Stimulated activated CD4-positive, alpha-beta T cell treated with anti-CD3 and anti-CD28 coated beads, TNF-alpha, amount 100 ng/mL, for 4 hours (primary cell): ENCODE data around the gene EMILIN3.

ENCODE experiments used
- DNase-seq, 3 experiments: peaks; one replicate each; pipeline ENCODE4 v3.0.0-alpha.2; 2020; ENCODE audit warnings: low read depth in 3 of 3

Gene EMILIN3

DNA sequence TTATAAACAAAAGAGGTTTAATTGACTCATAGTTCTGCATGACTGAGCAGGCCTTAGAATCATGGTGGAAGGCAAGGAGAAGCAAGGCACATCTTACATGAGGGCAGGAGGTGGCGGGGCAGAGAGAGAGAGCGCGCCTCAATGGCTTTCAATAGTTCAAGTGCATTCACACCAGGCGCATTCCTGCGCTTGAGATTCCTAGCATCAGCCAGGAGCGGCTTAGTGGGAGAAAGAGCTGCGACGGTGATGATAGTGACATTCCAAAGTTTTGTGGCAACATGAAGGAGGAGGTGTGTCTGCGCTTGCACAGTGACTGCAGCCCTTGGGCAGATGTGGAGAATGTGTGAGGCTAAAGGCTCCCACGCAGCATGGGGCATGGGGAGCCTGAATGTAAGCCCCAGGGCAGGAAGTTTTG lies 25.0 kb upstream of the EMILIN3 start:
- no peak for DNase-seq

DNA sequence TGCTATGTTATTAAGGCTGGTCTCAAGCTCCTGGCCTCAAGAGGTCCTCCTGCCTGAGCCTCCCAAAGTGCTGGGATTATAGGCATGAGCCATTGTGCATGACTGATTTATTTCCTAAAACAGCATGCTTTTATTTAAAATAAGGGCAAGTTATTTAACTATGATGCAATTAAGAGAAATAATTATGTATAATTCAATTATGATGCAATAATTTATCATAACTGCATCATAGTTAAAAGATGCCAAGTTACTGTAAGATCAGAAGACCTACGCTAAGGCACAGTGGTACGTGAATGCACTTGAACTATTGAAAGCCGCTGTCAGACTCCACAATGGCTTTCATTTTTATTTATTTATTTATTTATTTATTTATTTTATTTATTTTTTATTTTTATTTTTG lies 24.3 kb upstream of the EMILIN3 start:
- DNase-seq, result no peak

DNA sequence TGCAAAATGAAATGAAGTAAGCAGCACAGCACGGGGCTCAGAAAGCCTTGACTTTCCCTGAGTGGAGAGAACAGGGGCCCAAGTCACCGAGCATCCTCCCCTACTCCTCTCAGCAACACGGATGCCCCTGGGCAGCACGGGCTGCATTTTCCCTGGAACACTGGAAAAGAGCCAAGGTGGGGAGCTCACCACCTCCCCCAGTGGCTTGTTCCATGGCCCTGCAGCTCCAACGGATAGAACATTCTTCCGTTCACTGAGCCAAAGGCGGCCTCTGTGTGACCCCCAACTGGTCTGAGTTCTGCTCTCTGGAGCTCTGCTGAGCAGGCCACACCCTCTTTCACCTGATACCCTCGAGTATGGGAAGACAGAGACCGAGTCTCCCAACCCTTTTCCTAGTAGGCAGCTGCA lies 20.8 kb upstream of the EMILIN3 start:
- DNase-seq, result no peak

DNA sequence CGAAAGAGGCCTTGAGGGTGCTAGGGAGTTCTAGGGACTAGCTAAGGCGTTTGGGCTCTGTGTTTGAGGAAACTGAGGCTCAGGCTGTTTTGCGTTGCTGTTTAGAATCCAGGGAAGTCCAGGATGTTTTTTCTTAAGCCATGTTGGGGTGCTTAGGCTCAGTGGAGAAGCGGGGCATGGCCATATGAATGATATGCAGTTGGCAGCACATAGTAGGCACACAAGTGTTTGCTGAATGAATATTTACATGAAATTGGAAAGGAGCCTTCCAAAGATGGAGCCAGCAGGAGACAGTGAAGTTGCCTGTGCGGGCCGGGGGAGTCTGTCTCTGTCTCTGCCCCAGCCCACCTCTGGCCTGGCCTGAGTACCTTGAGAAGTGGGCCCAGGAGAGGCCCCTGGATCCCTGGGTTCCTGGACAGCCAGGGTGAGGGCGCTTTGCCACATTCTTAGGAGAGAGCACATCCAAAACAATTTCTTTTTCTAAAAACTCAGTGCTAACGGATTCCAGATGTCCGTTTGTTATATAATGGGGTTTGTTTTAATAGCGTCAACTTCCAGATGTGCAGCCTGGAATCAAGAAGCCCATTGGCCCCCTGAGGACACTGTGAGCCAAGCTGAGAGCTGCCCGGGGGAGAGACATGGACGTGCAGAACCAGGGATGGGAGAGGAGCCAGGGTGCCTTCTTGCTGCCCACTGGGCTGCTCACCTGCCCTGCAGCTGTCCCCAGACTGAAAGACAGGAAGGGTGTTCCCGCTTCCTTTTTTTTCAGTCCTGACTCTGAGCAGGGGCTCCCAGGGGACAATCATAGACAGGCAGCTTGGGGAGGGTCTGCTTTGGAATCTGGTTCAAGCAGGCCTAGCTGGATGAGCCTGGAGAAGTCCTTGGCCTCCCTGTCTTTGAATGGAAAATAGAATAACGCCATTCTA lies 20.1 kb upstream of the EMILIN3 start:
- no peak for DNase-seq

DNA sequence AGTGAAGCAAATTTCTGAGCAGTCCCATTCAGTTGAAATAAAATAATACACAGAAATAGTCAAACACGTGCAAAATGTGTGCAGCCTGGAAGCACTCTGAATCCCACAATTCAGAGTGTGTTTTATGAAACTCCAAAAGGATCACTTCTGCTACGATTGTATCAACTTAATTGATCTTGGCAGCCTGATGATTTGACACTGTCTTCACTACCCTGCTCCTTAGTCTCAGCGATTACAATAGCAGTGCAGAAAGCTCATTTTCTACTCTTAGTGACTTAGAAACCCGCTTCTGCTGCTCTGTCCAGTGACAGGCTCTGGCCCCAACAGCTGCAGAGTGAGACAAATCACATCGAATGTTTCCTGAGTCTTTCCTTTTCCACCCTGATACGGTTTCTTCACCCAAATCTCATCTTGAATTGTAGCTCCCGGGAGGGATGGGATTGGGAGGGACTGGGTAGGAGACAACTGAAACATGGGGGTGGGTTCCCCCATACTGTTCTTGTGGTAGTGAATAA lies 16.2 kb upstream of the EMILIN3 start:
- DNase-seq, result no peak

DNA sequence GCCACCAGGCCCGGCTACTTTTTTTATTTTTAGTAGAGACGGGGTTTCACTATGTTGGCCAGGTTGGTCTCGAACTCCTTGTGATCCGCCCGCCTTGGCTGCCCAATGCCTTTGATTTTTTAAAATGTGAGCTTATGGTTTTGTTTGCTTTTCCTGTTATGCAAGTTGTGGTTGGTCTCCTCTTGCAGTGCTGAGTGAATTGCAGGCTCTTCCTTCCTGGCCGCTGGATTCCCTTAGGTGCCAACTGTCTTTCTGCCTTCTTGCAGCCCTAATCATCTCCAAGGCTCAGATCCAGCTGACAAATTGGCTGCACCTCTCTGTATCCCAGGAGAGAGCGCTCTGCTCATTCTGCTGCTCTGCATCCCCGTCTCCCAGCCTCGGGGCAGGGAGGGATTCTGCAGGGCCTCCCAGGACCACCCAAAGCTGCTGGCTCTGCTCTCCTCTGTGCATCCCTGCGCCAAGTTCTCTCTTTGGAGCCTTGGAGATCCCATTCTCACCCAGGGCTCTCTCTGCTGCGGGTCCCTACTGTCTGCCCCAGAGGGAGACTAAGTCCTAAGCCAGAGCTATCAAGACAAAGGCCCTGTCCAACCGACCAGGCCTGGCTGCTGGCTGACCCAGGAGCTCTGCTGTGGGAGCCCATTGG lies 14.1 kb upstream of the EMILIN3 start:
- DNase-seq, result no peak

DNA sequence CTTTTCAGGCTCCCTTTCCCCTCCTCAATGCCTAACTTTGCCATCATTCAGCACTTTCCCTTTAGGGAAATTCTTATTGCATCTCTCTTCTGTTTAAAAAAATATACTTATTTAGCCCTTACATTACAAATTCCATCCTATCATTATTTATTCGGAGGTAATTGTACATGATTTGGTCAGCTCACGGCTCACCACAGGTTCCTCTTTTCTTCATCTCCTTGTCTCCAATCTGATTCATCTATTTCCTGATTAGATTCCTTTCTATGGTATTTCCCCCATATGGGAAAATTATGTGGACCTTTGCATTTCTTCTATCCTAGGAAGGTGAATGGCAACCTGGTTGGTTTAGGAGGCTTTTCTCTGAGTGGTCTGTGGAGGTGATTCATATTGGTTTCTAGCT lies 12.9 kb upstream of the EMILIN3 start:
- DNase-seq, result no peak

DNA sequence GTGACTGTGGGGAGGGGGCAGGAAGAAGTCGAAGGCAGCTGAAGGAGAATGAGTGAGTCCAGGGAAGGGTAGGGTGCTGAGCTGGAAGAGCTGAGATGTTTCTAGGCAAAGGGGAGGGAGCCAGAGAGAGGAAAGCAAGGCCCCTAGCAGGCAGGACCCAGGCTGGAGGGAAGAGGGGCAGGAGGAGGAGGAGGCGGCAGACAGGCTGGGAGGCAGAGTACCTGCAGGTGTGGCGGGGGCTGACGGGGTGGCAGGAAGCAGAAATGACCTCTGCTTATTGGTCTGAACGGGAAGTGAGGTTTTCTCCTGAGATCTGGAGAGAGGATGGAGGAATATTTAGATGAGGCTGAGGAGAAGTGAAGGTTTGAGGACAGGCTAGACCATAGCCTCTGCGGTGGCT lies 10.7 kb upstream of the EMILIN3 start:
- no peak for DNase-seq

DNA sequence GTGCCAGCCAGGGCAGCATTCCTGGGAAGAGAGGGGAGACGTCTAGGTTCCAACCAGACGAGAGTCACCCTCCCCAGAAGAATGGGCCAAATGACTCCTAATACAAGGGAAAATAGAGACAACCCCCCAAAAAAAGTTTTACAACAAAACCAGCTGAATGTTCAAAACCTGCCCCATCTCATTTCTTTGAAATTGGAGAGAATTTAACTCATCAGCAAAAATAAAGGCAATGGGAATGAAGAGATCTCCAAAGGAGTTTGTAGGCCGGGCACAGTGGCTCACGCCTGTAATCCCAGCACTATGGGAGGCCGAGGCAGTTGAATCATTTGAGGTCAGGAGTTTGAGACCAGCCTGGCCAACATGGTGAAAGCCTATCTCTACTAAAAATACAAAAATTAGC lies 9.7 kb upstream of the EMILIN3 start:
- DNase-seq, result no peak

DNA sequence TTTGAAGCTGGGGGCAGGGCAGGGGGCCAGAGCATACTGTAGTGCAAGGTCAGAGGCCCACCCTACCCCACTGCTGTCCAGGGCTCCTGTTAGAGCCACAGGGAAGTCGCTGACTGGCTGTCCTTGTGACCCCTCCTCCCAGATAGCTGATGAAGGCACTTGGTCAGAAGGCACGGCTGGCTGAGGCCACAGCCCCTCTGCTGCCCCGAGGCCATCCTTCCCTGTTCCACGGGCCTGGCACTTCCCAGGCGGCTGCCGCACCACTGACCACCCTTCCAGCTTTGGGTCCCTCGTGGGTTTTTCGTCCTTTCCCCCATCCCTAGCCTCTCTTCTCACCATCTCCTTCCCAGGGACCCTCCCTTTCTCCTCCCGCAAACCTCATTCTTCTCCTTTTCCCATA lies 9.2 kb upstream of the EMILIN3 start:
- DNase-seq, result no peak

DNA sequence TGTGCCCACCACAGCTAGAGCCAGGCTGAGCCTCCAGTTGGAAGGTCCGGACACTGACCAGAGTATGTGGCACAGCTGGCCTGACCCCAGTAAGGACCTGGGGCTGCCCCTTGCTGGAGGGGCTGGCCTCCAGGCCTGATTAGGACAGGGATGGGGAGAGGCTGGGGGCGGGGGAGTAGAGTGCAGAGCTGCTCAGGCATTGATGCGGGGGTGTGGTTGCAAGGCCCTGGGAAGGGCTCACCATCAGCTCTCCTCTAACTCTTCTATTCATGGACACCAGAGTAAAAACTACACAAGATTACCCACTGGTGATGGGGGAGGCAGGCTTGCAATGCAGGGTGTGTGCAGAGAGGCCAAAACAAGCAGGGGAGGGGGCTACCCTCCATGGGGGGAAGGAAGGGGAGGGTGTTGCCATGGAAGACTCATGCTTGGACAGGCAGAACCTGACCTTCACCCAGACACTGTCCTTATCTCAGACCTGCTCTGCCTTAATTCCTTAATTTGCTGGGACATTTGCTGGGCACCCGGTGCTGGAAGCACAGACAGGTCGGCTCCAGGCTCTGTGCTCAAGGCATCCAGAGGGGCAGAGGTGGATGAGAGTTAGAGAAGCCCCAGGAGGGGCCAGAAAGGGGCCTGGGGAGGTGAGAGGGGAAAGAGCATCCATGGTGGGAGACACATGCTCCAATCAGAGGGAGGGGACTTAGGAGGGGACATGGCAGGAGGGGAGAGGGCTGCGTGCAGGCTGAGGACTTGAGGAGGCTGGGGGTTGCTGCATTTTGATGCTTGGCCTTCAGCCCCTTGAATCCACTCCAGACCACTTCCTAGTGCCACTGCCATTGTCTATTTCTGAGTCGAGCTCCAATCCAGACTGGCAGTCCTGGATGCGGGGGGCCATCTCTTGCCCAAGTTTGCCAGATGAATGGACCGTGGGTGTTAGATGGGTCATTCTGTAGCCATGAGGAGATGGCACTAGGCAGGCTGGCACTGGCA lies 7.6 kb upstream of the EMILIN3 start:
- no peak for DNase-seq

DNA sequence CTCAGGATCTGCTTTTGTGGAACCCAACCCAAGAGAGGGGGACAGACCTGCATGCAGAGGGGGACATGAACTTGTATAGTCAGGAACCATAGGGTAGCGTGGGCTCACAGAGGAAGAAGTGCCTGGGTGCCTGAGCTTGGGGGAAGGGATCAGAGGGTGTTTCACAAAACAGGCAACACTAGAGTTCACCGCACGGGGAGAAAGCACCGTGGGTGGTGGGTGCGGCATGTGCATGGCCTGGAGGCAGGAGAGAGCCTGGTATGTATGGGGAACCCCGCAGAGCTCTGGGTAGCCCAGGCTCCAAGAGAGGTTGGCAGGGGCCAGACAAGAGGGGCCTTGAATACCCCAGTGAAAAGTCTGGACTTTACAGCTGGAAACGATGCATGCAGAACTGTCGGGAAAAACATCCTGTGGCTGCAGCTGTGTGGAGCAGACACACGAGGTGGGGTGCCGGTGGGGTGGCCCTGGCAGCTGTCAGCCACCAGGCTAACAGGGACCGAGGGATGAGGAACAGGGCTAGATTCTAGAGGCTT lies 6.7 kb upstream of the EMILIN3 start:
- no peak for DNase-seq

DNA sequence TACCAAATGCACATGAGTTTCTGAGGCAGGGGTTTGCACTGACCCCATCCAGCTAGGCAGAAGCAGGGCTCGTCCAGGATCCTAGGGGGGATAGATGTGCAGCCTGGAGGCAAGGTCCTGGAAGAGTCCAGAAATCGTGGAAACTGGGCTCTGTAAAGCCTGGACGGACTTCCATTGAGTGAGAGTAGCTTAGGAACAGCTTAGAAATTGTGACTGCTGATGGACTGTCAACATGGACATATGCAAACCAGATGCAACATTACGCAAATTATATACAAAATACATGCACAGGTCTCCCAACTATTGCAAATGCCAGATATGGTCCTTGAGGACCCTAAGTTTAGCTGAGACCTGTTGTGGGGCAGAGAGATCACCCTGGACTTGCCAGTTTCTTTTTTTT lies 4.8 kb upstream of the EMILIN3 start:
- DNase-seq, result no peak

DNA sequence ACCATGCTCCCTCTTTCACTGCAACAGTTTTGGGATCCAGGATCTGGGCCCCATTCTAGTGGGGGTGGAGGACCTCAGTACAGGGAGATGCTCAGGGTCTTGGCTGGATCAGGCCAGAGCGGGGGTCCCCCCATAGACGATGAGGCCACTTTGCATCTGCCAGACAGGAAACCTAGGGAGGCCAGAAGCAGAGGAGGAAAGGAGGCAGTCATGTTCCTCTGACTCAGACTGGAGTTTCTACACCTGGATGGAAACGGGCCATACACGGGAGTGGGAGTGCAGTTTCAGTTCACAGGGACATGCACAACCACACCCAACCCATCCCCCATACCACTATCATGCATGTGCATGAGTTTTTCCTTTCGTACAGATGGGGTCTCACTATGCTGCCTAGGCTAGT lies 3.6 kb upstream of the EMILIN3 start:
- DNase-seq, result no peak

DNA sequence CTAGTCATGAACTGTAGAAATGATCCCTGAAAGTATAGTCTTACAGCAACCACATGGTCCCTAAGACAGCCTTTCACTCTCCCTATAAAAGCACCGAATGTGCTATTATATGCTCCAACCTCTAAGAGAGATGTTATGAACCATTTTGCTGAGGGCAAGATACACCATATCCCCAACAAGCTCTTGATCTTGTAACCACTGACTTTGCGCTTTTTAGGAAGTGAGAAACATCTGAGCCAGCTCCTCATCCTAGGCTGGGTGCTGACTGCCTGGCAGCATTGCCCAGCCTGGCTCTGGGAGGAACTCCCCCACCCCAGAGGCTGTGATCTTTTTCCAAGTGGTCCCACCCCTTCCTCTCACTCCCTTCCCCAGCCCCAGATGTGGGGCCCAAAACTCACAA lies 3.1 kb upstream of the EMILIN3 start:
- DNase-seq, result no peak

DNA sequence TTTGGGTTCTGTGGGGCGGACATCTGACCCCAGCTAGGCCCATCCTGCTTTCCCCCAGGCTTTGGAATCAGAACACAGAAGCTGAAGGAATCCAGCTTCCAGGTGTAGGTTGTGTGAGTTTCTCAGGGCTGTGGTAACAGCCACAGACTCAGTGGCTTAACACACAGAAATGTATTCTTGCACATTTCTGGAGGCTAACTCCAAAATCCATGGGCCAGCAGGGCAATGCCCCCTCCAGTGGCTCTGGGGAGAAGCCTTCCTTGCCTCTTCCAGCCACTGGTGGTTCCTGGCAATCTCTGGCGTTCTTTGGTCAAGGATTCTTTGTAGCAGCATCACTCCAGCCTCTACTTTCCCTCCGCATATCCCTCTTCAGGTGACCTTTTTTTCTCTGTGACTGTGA lies 1.3 kb upstream of the EMILIN3 start:
- no peak for DNase-seq

DNA sequence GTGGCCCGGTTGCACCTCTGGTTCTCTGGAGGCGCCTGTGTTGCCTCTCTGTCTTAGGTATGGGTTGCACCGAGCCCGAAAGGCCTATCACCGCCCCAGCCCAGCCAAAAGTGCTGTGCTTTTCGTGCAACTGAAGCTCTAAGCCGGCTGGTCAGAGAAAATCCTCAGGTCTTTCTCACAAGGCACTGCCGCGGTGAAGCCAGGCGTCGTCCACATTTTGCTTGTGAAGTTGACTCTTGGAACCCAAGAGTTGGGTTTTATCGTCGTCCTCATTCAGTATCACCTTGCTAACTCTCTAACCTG lies 726 bp upstream of the EMILIN3 start:
- DNase-seq, result no peak

DNA sequence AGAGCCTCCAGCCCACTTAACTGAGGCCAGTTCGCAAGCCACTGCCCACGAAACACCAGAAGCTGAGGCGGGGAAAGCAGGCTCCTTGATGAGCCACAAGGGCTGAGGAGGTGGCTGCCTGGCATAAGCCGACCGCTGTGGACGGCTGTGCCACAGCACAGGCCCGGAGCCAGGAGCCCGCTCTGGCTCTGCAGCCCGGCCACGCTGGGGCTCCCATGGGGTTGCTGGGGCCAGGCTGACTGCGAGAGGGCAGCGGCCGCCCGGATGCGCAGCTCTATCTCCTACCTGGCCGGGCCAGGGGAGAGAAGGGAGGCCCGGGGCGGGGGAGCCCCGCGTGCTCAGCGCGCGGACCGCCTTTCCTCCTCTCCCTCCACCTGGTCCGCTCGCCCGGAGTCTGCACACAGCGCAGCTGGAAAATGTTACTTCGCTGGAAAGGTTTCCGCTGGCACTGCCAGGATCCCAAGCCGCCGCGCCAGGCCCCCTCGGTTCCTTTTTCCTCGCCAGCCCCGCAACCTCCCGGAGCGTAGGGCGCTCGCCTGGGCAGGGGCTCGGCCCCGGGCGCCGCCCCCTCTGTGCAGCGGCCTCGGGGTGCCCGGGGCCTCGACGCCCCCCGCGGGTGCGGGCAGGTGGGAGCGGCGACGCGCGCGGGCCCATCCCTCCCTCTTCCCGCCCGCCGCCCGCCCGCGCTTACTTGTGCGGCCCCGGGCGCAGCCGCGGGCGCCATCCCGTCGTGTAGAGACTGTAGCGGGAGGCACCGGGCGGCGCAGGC lies 657 bp downstream of the EMILIN3 start:
- DNase-seq, result no peak

DNA sequence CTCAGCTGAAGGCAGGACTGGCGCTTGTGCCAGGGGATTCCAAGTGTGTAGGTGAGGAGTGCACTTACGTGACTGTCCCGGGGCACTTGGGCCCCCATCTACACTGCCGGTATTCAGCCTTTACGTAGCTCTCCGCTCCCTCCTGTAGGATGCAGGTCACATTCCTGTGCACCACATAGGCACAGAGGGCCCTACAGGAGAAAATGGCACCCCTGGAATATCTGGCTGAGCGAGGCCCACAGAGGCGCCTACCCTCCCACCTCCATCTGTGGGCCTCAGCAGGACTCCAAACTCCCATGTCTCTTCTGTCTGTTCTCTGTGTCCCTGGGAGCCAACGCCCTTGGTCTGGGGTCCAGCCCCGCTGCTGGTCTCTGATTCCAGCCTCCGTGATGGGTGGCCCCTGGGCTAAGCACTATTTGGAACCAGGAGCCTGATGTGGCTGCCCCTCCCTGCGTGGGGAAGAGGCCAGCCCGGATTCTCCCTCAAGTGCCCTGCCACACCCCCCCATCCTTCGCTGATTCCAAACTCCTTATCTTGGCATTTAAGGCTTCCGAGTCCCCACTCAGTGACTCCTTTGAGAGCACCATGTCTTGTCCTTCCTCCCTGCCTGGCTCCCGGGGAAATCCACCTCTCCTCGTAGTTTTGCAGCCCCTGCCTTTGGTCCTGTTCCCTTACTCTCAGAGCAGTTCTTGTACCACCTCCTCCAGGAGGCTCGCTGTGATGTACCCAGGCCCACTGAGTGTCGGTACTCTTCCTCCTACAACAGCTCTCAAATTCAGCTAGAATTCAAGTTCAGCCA lies 1.5 kb downstream of the EMILIN3 start:
- no peak for DNase-seq

DNA sequence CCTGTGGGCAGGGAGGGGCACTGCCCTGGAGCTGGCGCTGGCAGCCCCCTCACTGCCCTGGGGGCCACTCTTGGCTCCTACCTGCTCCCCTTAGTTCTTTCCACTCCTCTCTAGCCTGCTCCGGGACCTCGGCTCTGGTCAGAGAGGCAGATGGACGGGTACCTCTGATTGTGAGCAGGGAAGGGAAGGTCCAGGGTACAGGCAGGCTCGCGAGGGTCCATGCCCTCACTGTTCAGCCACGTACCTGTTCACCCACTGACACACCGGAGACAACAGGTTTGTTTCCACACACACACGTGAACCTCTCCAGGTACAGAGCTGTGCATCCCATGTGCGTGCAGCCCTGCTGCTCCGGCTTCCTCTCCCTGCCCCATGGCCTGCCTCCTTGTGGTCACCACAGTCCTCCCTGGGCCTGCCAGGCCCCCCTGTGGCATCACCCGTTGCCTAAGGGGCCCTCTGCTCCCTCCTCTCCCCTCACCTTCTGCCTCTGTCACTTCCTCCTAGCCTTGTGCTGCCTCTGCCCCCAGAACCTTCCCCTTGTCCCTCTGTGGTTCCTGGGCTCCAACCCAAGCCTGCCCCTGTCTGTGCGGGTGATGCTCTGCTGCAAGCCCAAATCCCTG lies 2.3 kb downstream of the EMILIN3 start:
- no peak for DNase-seq
